Measurements from ENCODE around the gene EPHA4.

Gene EPHA4

DNA sequence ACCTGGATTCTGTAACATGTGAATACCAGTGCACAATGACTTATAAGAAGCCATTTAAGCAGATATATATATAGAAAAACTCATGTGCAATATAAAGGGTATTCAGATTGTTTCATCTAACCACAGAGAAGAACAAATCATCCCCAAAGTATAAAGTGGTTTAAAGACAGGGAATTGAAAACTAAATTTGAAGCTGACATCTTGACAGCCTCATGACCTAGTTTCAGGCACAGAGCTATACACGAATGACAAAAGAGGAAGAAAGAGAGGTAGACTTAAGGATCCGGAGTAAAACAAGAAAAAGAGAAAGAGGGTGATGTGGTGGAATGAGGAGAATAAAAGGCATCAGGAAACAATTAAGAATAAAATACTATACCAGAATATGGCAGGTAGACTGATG, 194.5 kb downstream of the EPHA4 start:
- Histone ChIP-seq H3K4me2 (ENCODE audit: low read depth, low read length, poor library complexity, severe bottlenecking) (no peak overlapping the region), H3K9me3 (ENCODE audit: insufficient read depth, low read depth, low read length) (no peaks in the 10 kb centered on the region), H3K79me2 (ENCODE audit: insufficient read depth, low read length) (no peaks in the 10 kb centered on the region), H3K27me3 (ENCODE audit: insufficient read depth, low read length, poor library complexity, severe bottlenecking) (no peaks in the 10 kb centered on the region), H3K9me2 (replicated peaks; ENCODE audit: low read depth, low read length) (no peaks in the 10 kb centered on the region), H3K9ac (ENCODE audit: low read depth, low read length, poor library complexity, severe bottlenecking) (no peak overlapping the region), H3K4me3 (ENCODE audit: low read length, poor library complexity, severe bottlenecking) (no peak overlapping the region), H3K36me3 (ENCODE audit: insufficient read depth, low read length) (no peaks in the 10 kb centered on the region), H2AFZ (ENCODE audit: low read length) (no peak overlapping the region), H3K4me1 (ENCODE audit: insufficient read depth, low read length, poor library complexity, severe bottlenecking) (peaks cover 11% of the 10 kb centered on the region), H3F3A (ENCODE audit: low read depth) (no peaks in the 10 kb centered on the region), H4K20me1 (ENCODE audit: insufficient read depth, low read length, poor library complexity, severe bottlenecking) (no peaks in the 10 kb centered on the region)
- no peak for TF ChIP-seq EZH2phosphoT487 (IDR thresholded peaks at IDR 0.05; ENCODE audit: borderline replicate concordance)
- TF ChIP-seq, protein P1, sequence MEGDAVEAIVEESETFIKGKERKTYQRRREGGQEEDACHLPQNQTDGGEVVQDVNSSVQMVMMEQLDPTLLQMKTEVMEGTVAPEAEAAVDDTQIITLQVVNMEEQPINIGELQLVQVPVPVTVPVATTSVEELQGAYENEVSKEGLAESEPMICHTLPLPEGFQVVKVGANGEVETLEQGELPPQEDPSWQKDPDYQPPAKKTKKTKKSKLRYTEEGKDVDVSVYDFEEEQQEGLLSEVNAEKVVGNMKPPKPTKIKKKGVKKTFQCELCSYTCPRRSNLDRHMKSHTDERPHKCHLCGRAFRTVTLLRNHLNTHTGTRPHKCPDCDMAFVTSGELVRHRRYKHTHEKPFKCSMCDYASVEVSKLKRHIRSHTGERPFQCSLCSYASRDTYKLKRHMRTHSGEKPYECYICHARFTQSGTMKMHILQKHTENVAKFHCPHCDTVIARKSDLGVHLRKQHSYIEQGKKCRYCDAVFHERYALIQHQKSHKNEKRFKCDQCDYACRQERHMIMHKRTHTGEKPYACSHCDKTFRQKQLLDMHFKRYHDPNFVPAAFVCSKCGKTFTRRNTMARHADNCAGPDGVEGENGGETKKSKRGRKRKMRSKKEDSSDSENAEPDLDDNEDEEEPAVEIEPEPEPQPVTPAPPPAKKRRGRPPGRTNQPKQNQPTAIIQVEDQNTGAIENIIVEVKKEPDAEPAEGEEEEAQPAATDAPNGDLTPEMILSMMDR (conservative IDR thresholded peaks at IDR 0.05; ENCODE audit: low read length), result no peak

DNA sequence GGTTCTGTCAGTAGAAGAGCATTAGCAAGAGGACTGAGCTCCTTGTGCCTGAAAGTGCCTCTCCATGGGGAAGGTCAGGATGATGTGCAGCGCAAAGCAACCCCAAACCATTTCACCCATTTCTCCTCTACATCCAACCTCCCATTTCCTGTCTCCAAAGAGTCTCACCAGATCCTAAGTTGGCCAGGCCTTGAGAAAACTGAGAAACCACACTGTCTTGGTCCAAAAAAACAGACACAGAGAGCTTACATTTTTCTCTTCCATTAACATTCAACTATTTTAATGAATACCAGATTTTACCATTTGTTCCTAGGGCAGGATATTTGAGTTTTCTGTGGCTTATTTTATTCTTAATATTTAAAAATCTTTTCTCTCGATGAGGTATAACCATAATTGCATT, 195.0 kb downstream of the EPHA4 start:
- Histone ChIP-seq H3K27me3 (ENCODE audit: insufficient read depth, low read length, poor library complexity, severe bottlenecking) (no peaks in the 10 kb centered on the region), H3K79me2 (ENCODE audit: insufficient read depth, low read length) (no peaks in the 10 kb centered on the region), H3K4me1 (ENCODE audit: insufficient read depth, low read length, poor library complexity, severe bottlenecking) (peaks cover 11% of the 10 kb centered on the region), H4K20me1 (ENCODE audit: insufficient read depth, low read length, poor library complexity, severe bottlenecking) (no peaks in the 10 kb centered on the region), H3K4me3 (ENCODE audit: low read length, poor library complexity, severe bottlenecking) (no peak overlapping the region), H3K4me2 (ENCODE audit: low read depth, low read length, poor library complexity, severe bottlenecking) (no peak overlapping the region), H3K9me2 (replicated peaks; ENCODE audit: low read depth, low read length) (no peaks in the 10 kb centered on the region), H3K36me3 (ENCODE audit: insufficient read depth, low read length) (no peaks in the 10 kb centered on the region), H2AFZ (ENCODE audit: low read length) (no peak overlapping the region), H3K9me3 (ENCODE audit: insufficient read depth, low read depth, low read length) (no peaks in the 10 kb centered on the region), H3F3A (ENCODE audit: low read depth) (no peaks in the 10 kb centered on the region), H3K9ac (ENCODE audit: low read depth, low read length, poor library complexity, severe bottlenecking) (no peak overlapping the region)
- TF ChIP-seq, protein P1 (conservative IDR thresholded peaks at IDR 0.05; ENCODE audit: low read length), result no peak
- no peak for TF ChIP-seq EZH2phosphoT487 (IDR thresholded peaks at IDR 0.05; ENCODE audit: borderline replicate concordance)

DNA sequence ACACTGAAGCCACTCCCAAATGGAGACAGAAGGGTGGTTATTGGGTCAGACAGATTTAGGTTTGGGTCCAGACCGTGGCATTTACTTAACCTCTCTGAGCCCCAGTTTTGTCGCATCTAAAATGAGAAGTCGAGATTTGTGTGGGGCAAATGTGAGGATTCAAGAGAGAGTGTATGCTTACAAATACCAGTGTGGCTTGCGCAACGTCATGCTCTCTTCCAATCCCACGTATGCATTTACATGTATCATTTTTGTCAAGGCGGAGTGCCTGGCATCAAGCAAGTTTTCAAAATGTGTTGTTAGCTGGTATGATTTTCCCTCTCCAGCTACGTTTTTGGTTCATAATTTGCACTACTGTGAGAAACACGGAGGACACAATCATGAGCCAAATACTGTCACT, 197.9 kb downstream of the EPHA4 start:
- Histone ChIP-seq H3K36me3 (ENCODE audit: insufficient read depth, low read length) (no peaks in the 10 kb centered on the region), H3K9me3 (ENCODE audit: insufficient read depth, low read depth, low read length) (no peaks in the 10 kb centered on the region), H3K4me3 (ENCODE audit: low read length, poor library complexity, severe bottlenecking) (no peak overlapping the region), H3K4me1 (ENCODE audit: insufficient read depth, low read length, poor library complexity, severe bottlenecking) (no peaks in the 10 kb centered on the region), H3K9me2 (replicated peaks; ENCODE audit: low read depth, low read length) (no peaks in the 10 kb centered on the region), H2AFZ (ENCODE audit: low read length) (no peak overlapping the region), H3K9ac (ENCODE audit: low read depth, low read length, poor library complexity, severe bottlenecking) (no peak overlapping the region), H4K20me1 (ENCODE audit: insufficient read depth, low read length, poor library complexity, severe bottlenecking) (no peaks in the 10 kb centered on the region), H3K4me2 (ENCODE audit: low read depth, low read length, poor library complexity, severe bottlenecking) (no peak overlapping the region), H3F3A (ENCODE audit: low read depth) (no peaks in the 10 kb centered on the region), H3K79me2 (ENCODE audit: insufficient read depth, low read length) (no peaks in the 10 kb centered on the region), H3K27me3 (ENCODE audit: insufficient read depth, low read length, poor library complexity, severe bottlenecking) (no peaks in the 10 kb centered on the region)
- TF ChIP-seq, protein P1 (conservative IDR thresholded peaks at IDR 0.05; ENCODE audit: low read length), result no peak
- no peak for TF ChIP-seq EZH2phosphoT487 (IDR thresholded peaks at IDR 0.05; ENCODE audit: borderline replicate concordance)

All from Loucy (cell line).